GM12872 (cell line): ENCODE results near the gene TCERG1L.

Source experiments
- CTCF ChIP-seq: IDR thresholded peaks from 3 replicates; pipeline ENCODE4 v1.5.1; 2011; ENCODE audit warnings: low read depth, mild to moderate bottlenecking, low read length, moderate library complexity; ENCODE audit not compliant: insufficient read depth

TCERG1L gene

GRCh38 chr10:131184503-131184902, 127.0 kb downstream of the TCERG1L start:
- TF ChIP-seq CTCF = no peak

DNA sequence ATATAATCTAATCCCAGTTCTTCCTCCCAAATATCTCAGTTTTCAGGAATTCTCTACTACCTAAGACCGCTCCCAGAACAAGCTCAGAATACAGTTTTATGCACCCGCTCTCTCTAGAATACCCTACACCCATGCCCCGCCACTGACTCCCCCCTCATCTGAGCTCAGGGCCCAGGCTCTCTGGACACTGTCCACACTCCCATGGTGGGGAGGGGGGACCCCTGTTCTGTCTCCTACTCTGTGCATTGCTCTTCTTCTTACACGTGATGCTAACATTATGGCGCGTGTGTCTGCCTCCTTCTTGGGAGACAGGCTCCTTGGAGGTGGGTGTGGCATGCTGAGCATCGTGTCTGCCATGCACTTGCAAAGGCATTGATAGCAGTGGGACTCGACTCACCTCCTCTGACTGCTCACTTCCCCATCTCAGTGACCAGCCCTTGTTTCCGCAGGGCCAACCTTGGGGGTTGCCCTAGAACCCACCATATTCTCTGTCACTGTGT, 127.9 kb downstream of the TCERG1L start:
- no peak for TF ChIP-seq CTCF

GRCh38 chr10:131181456-131181855, 130.1 kb downstream of the TCERG1L start:
- no peak for TF ChIP-seq CTCF

DNA sequence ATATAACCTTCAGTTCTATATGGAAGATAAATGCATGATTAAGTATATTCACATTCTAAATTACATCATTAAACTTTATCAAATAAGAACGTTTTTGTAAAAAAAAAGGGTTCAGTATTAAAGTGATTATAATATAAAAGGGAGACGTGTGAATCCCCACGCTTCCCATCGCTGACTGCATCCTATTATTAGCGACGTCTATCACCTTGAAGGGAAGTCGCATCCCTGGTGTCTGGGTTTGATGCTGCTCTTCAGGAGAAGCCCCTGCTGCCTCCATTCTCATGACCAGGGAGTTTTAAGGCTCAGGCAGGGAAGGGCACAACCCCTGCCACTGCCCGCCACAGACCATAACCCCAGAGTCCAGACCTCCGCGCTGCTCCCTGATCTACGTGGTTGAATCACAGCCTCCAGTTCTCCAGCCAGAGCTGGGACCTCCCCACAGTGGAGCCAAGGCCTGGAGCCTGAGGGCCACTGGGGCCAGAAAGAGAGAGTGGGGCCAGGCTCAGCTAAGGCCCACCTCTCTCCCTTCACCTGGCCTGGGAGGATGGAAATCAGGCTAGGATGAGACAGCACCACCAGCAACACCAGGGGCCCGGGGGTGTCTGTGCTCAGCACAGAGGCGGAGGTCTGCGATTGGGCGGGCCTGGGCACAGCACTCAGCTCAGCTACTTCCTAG, 130.6 kb downstream of the TCERG1L start:
- TF ChIP-seq CTCF = no peak

DNA sequence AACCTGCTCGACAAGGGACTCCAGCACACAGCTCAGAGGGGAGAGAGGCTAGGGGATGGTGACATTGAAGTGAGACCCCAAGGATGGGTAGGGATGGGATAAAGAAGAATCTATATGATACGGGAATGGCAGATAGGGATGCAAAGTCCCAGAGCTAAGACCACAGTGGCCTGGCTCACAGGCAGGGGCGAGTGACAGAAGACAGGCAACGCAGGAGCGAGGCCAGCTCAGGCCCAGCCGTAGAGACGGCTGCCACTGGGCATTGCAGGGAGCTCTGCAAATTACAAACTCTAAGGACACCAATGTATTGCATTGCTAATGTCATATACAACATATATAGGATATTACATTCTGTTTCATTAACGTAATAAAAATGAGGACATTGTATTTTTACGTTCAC, 131.4 kb downstream of the TCERG1L start:
- TF ChIP-seq CTCF = no peak

DNA sequence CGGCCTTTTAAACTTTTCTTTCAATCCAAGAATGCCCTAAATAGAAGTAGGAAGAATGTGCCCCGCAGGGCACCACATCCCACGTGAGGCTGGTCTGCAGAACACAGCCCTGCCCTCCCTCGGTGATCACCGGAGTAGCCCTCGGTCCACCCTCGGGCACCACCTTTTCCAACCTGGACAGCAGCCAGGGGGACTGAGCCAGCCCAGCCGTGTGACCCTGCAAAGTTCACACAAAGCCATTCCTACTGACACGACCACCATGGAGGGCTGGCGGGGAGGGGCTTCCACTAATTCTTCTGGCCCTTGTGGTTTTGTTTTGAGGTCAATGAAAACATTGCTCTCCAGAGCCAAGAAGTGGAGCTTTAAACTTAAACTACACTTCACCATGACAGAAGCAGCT, 132.2 kb downstream of the TCERG1L start:
- TF ChIP-seq CTCF = no peak

DNA sequence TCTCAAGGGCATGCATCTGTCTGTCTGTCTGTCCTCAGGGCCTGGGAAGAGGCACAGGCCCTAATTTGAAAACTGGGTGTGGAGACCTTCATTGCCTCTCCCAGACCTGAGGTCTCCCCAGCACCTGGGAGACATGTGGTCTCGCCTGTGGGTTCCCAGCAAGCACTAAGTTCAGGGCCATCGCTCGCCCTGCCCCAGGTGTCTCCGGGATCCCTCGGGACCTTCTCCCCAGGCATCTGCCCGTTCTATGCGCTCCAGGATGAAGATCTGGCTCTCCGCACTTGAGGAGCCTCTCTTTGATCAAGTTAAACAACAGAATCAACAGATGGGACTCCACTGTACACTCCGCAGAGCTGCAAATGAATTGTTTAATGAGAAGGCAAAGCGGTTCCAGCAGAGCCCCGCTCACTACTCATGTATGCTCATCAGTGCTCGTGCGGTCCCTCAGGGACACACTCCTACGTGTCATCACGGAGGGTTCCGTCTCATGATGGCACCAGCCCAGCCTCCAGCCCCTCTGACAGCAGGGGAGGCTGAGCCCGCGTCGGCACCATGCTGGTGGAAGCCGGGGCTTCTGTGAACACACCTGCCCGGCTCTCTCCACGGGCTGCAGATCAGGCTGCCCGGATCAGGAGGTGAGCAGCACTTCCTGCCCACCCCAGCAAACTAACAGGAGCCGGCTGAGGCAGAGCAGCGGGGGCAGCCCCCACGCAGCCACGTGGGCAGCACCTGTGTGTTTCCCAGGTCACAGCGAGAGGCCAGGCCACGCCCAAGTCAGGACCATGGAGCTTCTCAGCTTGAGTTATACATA, 132.8 kb downstream of the TCERG1L start:
- TF ChIP-seq CTCF = no peak
